ENCODE measurements around the gene NFKBIA.
"Not testable (repeated sequence)": the region's sequence is repeated elsewhere in the genome, so short reads cannot be mapped to it uniquely, and the experiment has no call there.

NFKBIA gene

GRCh38 chr14:35390577-35391387, 13.8 kb downstream of the NFKBIA start:
- DNase-seq = no peak

- DNase-seq = no peak
Observed at GRCh38 chr14:35389315-35389667, 15.3 kb downstream of the NFKBIA start.

GRCh38 chr14:35388656-35389314, 15.8 kb downstream of the NFKBIA start:
- no peak for DNase-seq

- no peak for DNase-seq
Observed at GRCh38 chr14:35387713-35388579, 16.6 kb downstream of the NFKBIA start.

- no peak for DNase-seq
Observed at GRCh38 chr14:35387219-35387618, 17.3 kb downstream of the NFKBIA start.

GRCh38 chr14:35386673-35387125, 17.9 kb downstream of the NFKBIA start:
- no peak for DNase-seq

DNA sequence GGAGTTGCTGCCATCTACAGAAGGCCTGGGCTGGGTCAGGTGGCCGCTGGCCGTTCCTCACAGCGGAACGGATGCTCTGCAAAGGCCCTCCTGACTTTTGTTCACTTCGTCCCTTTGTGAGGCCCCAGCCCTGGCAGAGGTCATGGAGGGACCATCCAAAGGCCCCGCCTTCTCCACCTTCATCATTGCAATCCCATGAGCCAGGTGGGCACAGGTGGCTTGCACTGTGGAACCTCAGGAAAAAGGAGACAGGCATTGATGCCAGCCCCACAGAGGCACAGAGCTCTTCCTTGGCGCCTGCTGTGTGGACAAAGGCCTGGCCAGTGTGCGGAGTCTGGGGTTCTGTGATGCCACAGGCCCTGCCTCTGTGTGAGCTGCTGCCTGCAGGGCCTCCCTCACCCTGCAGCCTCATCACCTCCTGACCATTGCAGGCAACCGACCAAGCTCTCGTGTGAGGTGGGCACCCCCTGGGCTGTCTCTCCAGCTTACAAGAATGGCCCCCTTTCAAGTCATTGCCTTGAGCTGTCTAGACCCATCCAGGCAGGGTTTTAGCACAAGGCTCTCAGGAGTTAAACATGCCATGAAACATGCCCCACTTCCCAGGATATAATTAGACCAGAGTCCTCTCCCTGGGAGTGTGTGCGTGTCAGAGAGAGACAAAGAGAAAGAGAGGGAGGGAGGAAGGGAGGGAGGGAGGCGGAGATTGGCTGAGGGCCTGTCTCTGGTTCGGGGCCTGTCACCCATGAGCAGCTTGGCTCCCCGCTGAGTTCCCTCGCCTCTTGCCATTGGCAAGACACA, 19.3 kb downstream of the NFKBIA start:
- peak in 53 of 56 donors; percentile 19 to 86 (median 62) for DNase-seq

GRCh38 chr14:35384455-35385041, 20.0 kb downstream of the NFKBIA start:
- DNase-seq = peak in 5 of 56 donors; percentile 13 to 42 (median 29)

DNA sequence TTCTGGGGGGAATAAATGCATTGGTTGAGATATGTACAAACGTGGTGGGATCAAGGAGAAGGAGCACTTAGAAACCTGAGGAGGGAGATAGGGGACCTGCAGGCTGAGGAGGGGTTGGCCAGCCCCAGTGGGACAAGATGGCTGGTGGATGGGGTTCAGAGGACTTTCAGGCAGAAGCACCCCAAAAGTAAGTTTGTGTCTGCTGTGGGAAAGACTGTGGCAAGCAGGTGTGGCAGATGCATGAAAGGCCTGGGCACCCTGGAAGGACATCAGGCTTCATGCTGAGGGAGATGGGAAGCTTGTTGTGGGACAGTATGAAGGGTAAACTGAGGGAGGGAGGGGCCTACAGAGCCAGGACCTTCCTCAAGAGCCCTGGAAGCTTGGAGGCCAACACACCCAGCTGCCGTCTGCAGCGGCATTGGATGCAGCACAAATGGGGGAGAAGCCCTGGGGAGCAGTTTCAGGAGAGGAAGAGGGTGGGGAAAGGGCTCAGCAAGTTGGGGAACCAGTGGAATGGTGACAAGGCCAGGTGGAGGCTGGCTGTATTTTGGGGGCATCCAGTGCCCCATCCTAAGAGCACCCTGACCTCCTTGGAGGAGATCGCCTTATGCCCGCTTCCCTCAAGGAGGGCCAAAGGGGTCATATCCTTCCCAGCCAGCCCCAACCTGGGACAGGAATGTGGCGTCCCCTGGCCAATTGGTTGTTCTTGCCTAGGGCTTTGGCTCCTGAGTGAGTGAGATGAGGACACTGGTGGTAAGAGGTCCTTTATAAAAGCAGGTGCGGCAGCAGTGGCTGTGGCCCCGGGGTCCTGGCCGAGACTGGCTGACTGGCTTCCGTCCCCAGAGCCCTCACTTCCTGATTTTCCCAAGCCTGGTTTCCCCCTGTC, 20.7 kb downstream of the NFKBIA start:
- DNase-seq = no peak

DNA sequence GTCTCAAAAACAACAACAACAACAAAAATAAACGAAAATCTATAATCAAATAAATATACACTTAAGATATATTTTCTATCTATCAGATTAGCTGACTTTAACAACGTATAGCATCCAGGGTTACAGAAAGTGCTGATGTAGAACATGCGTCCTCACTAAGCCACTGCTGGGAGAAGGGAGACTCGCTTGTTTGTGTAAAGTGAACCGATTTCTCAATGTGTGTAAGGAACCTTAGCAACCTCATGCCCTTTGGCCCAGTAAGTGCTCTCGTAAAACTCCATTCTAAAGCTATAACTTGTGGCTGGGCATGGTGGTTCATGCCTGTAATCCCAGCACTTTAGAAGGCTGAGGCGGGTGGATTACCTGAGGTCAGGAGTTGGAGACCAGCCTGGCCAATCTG, 23.8 kb downstream of the NFKBIA start:
- no peak for DNase-seq

GRCh38 chr14:35379234-35379933, 25.2 kb downstream of the NFKBIA start:
- not testable (repeated sequence) for DNase-seq

DNA sequence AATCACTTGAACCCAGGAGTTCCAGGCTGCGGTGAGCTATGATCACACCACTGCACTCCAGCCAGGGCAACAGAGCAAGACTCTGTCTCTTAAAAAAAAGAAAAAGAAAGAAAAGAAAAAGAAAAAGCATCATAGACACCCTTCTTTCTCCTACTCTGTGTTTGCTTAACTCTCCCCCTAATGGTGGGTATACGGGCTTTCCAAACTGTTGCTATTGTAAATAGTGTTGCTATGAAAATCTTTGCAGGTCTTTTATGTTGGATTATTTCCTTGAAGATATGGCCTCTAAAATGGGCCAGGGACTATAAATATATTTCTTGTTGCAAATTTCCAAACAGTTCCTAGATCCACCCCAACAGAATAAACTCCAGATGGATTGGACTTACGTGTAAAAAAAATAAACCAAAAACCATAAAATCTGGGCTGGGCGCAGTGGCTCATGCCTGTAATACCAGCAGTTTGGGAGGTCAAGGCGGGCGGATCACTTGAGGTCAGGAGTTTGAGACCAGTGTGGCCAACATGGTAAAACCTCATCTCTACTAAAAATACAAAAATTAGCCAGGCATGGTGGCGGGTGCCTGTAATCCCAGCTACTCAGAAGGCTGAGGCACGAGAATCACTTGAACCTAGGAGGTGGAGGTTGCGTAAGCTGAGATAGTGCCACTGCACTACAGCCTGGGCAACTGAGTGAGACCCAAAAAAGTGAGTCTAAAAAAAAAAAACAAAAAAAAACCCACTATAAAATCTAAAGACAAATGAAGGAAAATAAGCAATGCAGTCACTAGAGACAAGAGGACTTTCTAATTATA, 25.9 kb downstream of the NFKBIA start:
- no peak for DNase-seq

GRCh38 chr14:35375558-35376025, 29.0 kb downstream of the NFKBIA start:
- DNase-seq = no peak

GRCh38 chr14:35374263-35374712, 30.3 kb downstream of the NFKBIA start:
- DNase-seq = no peak

DNA sequence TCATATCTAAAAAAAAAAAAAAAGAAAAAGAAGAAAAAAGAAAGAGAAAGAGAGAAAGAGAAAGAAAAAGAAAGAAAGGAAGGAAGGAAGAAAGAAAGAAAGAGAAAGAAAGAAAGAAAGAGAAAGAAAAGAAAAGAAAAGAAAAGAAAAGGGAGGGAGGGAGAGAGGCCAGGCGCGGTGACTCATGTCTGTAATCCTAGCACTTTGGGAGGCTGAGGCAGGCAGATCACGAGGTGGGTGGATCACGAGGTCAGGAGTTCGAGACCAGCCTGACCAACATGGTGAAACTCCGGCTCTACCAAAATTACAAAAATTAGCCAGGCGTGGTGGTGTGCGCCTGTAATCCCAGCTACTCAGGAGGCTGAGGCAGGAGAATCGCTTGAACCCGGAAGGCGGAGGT, 31.3 kb downstream of the NFKBIA start:
- not testable (repeated sequence) for DNase-seq

GRCh38 chr14:35370969-35371368, 33.6 kb downstream of the NFKBIA start:
- no peak for DNase-seq

DNA sequence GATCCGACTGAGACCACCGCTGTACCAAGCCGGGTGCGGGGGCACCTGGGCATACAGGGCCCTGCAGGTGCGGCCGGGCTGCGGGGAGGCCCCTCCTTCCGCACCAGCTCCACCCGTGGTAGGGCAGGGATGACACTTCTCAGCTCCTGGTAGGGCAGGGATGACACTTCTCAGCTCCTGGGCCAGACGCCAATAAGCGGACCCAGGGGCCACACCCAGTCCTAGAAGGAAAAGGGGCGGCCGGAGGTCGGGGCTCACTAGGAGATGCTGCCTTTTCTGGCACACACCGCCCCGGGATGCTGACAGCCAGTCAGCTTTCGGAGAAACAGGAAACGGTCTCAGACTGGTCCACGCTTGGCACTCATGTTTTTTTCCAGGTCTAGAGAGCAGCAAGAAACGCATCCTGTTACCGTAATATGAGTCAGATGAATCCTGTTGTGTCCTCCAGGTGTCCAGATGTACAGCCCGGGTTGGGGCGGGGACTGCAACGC, 34.8 kb downstream of the NFKBIA start:
- no peak for DNase-seq

Measured in amygdala (tissue), 56 donors.